ENCODE data around the gene KRTAP27-1.

DNA sequence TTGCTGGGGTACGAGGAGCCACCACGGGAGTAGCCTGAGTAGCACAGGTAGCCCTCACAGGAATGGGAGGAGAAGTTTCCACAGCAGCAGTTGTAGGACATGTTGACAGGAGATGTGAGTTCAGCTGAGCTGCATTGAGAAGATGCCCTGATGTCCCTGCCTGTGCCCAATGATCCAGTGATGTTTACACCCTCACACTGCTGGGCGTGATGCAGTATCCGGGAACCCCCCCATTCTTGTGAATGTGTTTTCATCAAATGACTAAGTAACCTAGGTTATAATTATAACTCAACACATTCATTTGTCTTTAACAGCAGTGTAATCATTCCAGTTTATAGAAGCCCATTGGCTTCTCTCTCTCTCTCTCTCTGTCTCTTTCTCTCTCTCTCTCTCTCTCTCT, 11.0 kb upstream of the KRTAP27-1 start, which contains the start of gene KRTAP23-1:
- TF ChIP-seq, protein P1, sequence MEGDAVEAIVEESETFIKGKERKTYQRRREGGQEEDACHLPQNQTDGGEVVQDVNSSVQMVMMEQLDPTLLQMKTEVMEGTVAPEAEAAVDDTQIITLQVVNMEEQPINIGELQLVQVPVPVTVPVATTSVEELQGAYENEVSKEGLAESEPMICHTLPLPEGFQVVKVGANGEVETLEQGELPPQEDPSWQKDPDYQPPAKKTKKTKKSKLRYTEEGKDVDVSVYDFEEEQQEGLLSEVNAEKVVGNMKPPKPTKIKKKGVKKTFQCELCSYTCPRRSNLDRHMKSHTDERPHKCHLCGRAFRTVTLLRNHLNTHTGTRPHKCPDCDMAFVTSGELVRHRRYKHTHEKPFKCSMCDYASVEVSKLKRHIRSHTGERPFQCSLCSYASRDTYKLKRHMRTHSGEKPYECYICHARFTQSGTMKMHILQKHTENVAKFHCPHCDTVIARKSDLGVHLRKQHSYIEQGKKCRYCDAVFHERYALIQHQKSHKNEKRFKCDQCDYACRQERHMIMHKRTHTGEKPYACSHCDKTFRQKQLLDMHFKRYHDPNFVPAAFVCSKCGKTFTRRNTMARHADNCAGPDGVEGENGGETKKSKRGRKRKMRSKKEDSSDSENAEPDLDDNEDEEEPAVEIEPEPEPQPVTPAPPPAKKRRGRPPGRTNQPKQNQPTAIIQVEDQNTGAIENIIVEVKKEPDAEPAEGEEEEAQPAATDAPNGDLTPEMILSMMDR (IDR thresholded peaks at IDR 0.05; ENCODE audit: low read depth, low read length, poor library complexity, severe bottlenecking): no peak
- no peak for TF ChIP-seq EZH2phosphoT487 (IDR thresholded peaks at IDR 0.05; ENCODE audit: borderline replicate concordance, low read length)
